KBM-7 (cell line): ENCODE data around the gene ATRIP.
"Not testable (repeated sequence)": the region's sequence is repeated elsewhere in the genome, so short reads cannot be mapped to it uniquely, and the experiment has no call there.

Experiments used
- DNase-seq: peaks from one replicate; pipeline ENCODE4 v3.0.0-alpha.2; 2015
- in situ Hi-C: fragments of 300-500 bp; cut with MboI; formaldehyde crosslinking; loops from 2 replicates; pipeline ENCODE4 v1.14.3; 2020; ENCODE audit warnings: low sequenced_read_pairs, low pct_unique_long_range_greater_than_20kb, mixed read lengths

ATRIP gene

DNA sequence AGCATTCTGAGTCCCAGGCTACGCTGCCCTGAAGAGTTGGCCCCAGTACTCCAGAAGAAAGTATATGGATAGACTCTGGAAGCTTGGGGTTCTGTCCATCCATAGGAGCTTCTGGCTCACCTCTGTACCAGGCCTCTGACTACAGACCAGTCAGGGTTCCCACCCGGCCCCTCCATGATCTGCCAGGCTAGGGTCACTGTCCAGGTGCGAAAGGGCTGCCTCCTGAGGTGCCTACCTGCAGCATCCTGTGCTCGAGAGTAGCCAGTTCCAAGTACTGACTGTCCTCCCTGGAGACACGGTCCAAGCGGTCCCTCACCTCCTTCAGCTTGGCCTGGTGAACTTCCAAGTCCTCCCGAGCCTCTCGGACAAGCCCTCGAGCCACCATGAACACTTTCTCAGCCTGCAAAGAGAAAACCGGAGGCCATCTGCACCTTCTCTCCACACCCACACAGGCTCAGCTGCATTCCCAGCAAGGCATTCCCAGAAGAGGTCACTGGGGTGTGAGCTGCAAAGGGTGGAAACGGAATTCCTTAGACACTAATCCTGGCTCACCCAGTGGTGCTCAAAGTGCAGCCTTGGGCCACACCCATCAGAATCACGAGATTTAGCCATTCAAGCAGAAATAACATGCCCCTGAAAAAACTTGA is 12.9 kb upstream of the ATRIP start:
- in situ Hi-C loops: no loop called here
- no peak for DNase-seq

DNA sequence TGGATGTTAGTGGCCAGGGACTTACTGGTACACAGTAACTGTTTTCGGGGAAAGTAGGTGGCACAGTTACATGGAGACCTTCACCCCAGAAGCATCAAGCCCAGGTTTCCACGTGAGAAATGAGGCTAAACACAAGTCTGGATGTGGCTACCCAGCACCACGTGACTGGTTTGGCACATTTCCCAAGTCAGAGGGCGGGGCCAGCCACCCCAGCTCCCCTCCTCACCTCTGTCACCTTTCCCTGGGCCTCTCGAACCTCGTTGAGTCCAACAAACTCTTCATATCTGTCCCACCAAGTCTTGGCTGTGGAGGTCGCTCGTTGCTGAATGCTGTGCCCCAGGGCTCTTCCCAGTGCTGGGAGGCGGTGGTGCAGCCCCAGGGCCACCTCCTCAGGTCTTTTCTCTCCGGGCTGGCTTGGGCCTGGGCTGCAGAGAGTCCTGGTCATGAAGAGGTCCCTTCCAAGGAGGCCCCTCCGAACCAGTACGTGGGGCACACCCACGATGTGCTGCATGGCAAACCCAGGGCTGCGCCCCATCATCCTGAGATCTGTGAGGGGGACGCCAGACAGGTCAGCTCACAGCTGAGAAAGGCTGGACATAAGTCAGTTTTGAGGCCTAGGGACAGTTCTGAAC is 11.8 kb upstream of the ATRIP start:
- in situ Hi-C loops: no loop called here
- no peak for DNase-seq

DNA sequence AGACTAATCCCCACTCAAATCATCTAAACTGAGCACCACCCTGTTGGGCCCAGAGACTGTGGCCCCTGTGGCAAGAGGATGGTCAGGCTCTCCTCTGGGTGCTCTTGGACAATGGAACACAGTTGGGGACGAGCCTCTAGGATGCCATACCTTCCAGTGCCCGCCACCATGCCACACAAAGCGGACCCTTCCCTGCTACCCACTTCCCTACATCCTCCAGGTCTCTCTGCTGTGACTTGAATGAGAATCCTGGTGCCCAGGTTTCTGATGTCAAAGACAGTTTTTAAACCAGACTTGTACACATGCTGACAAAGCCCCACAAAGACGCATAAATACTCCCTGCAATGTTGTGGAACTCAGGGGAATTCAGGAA is 11.3 kb upstream of the ATRIP start:
- in situ Hi-C loops: no loop called here
- no peak for DNase-seq

DNA sequence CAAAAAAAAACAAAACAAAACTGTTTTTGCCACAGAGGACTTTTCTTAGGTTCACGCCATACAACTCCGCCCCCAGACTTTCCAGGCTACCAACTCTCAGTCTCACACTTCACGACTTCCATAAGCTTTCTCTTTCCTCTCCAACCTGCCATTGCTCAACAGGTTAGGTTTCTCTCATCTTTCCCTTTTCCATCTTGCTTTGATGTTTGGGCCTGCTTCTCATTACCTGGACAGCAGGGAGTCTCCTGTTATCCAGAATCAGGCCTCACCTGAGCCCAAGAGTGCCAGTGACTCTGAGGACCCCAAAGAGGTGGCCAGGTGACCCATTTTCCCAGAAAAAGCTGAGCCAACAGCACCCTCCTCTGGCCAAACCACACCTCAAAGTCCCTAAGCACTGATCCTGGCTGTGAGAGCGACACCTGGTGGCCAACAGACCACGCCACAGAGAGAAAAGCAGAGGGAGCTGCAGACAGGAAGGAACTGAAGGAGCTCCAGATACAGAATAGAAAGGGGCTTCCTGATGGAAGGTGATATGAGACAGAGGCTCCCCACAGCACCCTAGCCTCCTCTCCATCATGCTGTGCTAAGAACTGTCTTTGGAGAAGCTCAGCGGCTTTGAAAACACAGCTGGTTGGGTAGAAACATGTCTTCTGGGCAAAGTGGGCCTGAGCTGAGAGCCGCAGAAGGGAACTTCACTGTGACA is 10.6 kb upstream of the ATRIP start:
- in situ Hi-C loops: no loop called here

DNA sequence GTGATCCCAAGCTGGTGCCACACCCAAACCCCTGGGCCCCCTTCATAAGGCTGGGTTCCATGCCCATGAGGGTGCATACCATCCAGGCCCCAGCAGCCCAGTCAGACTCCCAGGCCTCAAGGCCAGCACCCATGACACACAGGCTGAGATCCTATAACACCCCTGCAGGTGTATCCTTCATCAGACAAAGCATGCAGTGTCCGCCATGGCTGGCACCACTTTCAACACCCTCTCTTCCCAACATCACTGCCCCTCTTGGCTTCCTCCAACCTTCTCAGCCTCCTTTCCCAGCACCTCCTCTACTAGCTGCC is 10.1 kb upstream of the ATRIP start:
- in situ Hi-C loops: no loop called here
- no peak for DNase-seq

More for the DNA sequence above, 10.6 kb upstream of the ATRIP start:
- DNase-seq: peak; percentile 92

DNA sequence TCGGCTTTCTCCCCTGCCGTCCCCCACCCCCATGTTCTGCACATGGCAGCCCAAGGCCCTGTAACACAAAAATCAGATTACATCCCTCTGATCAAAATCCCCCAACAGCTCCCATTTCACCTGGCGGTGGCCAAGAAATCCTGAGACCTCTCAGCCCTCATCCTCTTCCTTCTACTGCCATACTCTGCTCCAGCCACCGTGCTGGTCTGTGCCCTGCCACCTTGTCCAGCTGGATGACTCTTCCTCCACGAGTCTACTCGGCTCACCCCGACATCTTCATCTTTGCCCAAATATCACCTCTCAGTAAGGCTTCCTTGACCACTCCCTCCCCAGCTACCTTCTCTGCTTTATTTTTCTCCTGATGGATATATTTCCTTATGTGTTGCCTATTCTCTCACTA is 9.7 kb upstream of the ATRIP start:
- no peak for DNase-seq
- in situ Hi-C loops: no loop called here

DNA sequence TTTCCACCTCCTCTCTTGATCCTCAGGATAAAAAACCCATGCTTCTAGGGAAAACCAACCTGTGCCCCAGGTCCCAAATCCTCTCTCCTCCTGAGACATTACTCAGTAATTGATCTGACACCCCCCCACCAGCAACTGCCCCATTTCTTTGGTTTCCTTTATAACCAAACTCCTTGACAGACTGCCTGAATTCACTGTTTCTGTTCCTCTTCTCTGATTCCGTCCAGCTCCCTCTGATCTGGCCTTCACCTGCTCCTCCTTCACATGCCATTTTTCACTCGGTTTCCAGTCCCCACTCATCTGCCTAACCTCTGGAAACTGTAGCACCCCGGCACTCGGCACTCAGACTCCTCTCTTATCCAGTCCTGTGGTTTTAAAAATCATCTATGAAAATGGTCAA is 8.7 kb upstream of the ATRIP start:
- no peak for DNase-seq
- in situ Hi-C loops: no loop called here

DNA sequence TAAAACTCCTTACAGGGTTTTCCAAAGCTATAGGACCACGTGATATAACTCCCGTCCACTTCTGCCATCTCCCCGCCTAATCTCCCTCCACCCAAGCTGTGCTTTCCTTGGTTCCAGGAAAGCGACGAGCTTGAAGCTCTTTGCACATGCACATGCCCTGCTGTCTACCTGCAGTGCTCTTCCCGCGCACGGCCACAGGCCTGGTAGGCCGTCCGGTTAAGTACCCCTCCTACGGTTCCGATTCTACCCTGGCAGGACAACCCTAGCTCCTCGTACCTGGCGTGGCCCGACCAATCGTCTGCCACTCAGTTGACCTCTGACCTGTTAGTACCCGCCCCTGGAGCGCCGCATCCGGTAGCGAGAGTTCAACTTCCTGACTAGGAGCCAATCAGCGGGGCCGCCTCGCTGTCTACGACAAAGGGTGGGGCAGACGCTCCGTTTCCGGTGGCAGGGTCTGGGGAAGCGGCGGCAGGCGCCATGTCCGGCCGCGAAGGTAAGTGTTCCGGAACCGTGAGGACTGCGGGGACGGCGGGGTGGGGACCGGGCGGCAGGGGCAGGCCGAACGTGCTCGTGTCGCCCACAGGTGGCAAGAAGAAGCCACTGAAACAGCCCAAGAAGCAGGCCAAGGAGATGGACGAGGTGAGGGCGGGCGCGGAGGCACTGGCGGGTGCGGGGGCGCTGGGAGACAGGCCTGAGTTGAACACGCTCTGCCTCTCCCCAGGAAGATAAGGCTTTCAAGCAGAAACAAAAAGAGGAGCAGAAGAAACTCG is 6.5 kb upstream of the ATRIP start, which contains the start of the genes CCDC51 and TMA7:
Gene CCDC51 (minus strand): TSS at position 300 of the 770 bp plus-strand sequence. CDS start 4,991 bp downstream, outside the sequence.
Gene TMA7 (plus strand): TSS at position 438 of the 770 bp plus-strand sequence. CDS start 40 bp downstream, at position 478.
- in situ Hi-C loops: no loop called here
- DNase-seq: peak; percentile 97

DNA sequence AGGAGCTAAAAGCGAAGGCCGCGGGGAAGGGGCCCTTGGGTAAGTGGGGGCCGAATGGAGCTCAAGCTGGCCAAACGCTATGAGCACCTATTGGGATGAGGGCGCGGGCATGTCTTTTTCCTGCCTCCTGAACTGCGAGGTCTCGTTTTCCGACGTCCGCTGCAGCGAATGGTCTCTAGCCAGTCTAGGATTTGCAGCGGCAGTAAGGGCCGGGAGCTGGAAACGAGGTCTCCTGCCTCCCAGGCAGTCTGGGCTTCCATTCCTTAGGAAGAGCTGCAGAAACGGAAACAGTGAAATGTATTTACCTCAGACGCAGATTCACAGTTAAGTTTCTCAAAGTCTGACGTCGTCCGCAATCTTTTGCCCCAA is 6.0 kb upstream of the ATRIP start:
- DNase-seq: peak; percentile 31
- in situ Hi-C loops: no loop called here

DNA sequence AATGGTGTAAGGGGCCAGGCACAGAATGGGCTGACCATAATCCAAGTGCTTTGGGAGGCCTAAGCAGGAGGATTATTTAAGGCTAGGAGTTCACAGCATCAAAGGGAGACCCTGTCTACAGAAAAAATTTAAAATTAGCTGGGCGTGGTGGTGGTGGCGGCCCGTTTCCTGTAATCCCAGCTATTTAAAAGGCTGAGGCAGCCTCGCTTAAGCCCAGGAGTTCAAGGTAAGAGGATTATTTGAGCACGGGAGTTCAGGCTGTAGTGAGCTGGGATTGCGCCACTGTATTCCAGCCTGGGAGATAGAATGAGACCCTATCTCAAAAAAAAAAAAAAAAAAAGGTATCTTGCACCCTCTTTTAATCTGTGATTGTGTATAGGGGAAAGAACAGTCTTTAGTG is 4.6 kb upstream of the ATRIP start:
- in situ Hi-C loops: no loop called here
- DNase-seq: no peak

DNA sequence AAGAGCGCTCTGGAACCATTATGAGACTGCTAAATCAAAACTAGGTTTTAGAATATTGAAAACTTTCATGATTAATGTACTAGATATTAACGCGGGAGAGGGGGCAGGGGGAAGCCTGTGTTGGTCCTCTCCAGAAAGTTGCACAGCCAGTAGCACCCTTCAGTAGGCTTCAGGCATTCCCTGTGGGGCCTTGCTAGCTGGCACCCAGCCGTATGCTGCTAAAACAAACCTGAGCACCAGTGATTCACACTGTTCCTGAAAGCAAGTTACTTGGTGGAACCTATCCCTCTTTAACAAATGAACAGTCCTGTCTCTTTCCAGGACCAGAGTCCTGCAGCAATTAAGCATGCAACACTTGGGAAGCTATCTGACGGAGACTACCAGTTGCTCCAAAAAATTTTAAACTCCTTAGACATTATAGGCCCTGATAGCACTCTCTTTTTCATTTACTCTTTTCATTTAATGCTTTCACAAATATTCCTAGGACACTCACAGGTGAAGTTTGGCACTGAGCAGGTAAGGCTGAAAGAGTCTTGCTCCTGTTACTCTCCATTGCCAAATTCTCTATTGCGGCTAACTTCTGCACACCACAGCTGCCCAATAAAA is 1.2 kb upstream of the ATRIP start:
- in situ Hi-C loops: no loop called here
- no peak for DNase-seq

DNA sequence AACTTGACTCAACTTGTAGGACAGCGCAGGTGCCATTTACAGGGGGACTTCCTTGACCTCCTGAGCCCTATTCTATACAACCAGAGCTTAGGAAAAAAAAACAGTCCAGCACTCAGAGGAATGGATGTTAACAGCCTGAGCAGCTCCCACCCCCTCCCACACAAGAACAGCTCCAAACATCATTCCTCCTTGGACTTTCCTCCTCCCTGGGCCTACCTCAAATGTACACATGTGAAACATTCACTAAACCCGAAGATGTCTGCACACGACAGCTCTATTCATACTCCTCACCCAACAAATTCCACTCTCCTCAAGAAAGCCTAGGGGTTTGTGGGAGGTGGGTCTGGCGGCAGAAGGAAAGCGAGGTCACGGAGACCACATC is 503 bp upstream of the ATRIP start:
- no peak for DNase-seq
- in situ Hi-C loops: no loop called here

DNA sequence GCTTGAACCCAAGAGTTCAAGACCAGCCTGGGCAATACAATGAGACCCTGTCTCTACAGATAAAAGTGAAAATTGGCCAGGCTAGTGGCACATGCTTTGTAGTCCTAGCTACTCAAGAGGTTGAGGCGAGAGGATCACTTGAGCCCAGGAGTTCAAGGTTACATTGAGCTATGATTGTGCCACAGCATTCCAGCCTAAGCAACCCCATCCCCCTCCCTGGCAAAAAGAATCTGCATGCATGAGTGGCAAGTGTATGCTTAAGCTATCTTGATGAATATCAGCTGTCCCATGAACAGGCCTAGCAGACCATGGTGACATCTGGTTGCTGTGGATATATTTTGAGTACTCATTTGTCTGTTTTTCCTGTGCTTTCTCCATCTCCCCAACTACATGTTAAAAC is 4.7 kb downstream of the ATRIP start:
- in situ Hi-C loops: no loop called here
- no peak for DNase-seq

DNA sequence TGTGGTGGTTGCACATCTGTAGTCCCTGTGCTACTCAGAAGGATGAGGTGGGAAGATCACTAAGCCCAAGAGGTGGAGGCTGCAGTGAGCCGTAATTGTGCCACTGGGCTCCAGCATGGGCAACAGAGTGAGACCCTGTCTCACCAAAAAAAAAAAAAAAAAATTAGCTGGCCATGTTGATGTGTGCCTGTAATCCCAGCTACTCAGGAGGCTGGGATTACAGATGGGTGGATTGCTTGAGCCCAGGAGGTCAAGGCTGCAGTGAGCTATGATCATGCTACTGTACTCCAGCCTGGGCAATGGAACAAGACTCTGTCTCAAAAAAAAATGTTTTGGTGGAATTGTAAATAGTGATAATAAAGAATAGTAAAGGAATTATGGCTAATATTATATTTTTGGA is 9.9 kb downstream of the ATRIP start:
- DNase-seq: no peak
- in situ Hi-C loops: no loop called here

DNA sequence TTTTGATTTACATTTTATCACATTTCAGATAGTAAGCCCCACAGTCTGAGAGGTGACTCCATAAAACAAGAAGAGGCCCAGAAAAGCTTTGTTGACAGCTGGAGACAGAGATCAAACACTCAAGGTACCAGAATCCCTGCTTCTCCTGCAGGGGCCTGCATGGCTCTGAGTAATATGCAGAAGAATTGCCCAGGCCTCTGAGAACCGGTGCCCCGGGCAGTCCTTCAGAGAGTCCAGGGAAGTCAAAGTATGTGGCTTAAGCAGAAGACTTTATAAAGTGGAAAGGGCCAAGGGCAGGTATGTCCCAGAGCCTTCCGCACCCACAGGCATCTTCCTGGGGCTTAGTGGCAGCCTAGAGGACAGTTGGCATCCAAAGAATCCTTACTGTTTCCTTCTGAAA is 12.8 kb downstream of the ATRIP start:
- in situ Hi-C loops: no loop called here
- DNase-seq: no peak

DNA sequence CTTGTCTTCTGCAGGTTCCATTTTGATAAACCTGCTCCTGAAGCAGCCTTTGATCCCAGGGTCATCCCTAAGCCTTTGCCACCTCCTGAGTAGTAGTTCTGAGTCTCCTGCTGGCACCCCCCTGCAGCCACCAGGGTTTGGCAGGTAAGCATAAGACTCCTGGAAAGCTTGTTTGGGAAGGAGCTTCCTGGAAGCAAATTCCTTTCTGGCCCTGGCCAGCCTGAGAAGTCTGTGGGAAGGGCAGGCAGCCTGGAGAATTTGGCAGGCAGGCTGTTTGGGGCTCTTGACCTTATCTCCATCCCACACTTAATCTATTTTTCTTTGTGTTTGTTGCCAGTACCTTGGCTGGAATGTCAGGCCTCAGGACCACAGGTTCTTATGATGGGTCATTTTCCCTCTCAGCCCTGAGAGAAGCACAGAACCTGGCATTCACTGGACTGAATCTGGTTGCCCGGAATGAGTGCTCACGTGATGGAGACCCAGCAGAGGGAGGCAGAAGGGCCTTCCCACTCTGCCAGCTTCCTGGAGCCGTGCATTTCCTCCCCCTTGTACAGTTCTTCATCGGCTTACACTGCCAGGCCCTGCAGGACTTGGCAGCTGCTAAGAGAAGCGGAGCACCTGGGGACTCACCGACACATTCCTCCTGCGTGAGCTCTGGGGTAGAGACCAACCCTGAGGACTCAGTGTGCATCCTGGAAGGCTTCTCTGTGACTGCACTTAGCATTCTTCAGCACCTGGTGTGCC is 13.4 kb downstream of the ATRIP start:
- in situ Hi-C loops: no loop called here
- no peak for DNase-seq

DNA sequence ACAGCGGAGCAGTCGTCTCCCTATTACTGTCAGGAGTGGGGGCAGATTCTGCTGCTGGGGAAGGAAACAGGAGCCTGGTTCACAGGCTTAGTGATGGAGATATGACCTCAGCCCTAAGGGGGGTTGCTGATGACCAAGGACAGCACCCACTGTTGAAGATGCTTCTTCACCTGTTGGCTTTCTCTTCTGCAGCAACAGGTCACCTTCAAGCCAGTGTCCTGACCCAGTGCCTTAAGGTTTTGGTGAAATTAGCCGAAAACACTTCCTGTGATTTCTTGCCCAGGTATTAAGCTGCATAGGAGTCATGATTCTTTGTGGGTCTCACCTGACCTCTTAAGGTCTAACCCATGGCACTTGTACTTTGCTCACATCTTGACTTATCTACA is 14.0 kb downstream of the ATRIP start:
- in situ Hi-C loops: no loop called here
- DNase-seq: no peak

DNA sequence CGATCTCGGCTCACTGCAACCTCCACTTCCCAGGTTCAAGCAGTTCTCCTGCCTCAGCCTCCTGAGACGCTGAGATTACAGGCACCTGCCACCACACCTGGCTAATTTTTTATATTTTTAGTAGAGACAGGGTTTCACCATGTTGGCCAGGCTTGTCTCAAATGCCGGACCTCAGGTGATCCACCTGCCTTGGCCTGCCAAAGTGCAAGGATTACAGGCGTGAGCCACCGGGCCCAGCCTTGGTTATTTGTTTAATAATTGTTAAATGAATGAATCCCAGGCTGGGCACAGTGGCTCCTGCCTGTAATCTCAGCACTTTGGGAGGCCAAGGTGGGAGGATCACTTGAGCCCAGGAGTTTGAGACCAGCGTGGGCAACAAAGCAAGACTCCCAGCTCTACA is 15.2 kb downstream of the ATRIP start:
- in situ Hi-C loops: not testable (repeated sequence)

DNA sequence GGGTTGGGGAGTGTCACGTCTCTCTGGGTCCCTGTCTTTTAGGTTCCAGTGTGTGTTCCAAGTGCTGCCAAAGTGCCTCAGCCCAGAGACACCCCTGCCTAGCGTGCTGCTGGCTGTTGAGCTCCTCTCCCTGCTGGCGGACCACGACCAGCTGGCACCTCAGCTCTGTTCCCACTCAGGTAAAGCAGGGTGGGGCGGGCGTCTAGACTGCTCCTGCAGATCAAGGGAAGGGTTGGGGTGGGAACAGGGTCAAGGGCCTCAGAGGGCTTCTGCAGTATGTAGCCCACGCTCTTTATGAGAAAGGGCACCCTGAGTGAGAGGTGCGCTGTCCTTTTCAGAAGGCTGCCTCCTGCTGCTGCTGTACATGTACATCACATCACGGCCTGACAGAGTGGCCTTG is 17.2 kb downstream of the ATRIP start:
- no peak for DNase-seq
- in situ Hi-C loops: no loop called here

More for the DNA sequence above, 15.2 kb downstream of the ATRIP start:
- DNase-seq: not testable (repeated sequence)
